HG03558 (cell line): ENCODE results near the gene RGS19.

Source experiments
- ATAC-seq: cut with Tn5 transposase; IDR thresholded peaks from one replicate; pipeline ENCODE4 v1.9.1; 2021; ENCODE audit warnings: moderate number of reproducible peaks; ENCODE audit not compliant: unreplicated experiment; ENCODE audit errors: extremely low read depth

RGS19 gene

DNA sequence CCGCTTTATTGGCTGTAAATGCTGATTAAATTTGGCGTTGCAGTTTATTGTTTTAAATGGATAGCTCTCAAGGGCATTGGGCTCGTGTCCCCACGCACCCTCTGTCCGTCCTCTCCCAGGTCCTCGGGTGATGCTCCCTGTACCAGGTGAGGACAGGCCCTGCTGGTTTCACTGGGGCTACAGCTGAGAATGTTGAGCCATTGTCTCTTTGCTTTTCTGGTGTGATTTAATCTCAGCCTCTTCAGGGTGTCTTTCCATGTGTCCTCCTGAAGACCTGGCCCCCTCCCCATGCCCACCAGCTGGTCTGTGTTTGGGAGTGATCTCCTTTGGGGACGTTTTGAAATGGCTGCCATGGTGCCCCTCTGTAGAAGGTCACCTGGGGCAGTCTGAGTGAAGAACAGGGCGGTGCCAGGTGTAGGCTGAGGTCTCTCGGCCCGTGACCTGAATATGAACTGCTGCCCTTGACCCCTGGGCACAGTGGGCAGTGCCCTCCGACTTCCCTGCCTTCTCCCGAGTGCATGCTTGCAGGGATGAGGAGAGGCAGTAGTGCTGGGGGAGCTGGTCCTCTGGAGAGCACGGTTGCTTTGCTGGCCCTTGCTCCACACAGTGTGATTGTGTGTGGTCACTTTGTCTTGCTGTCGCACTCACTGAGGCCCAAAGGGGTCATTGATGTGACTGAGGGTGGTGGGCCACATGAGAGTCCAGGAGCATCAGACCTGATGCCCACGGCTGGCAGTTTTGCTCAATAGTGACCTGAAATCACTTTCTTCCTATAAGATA, 55.8 kb downstream of the RGS19 start:
- ATAC-seq: no peak
